ENCODE results near the gene LIF. TPM values are rescaled to one million over a fixed set of nuclear protein-coding genes. Genes with fewer than 3 reads are reported as not detected.
A peak's percentile ranks its signal among the peaks of the same experiment; 100 is the strongest.

The LIF gene
- total RNA-seq, 2 experiments from 2014 or later = 0.17 to 0.30 TPM

- intact Hi-C loops (cut with DNase I, micrococcal nuclease) = no loop called here
- H3K4me1 ChIP-seq (ENCODE audit: insufficient read depth, low read length) = peaks cover 52% of the 10 kb centered on the region
- H3K27me3 ChIP-seq (ENCODE audit: control insufficient read depth in 1 of 2, insufficient read depth in 2 of 2, low read length in 2 of 2) = no peaks in the 10 kb centered on the region
- no peak for ATAC-seq (ENCODE audit: poor library complexity)
- H3K4me3 ChIP-seq (ENCODE audit: low read length) = no peak overlapping the region
- Mint-ChIP-seq H3K9me3 (no peaks in the 10 kb centered on the region), H3K4me3 (no peak overlapping the region), H3K36me3 (ENCODE audit: low read depth) (peaks cover 25% of the 10 kb centered on the region), H3K4me1 (ENCODE audit: low read depth) (peaks cover 36% of the 10 kb centered on the region), H3K27me3 (no peaks in the 10 kb centered on the region), H3K27ac (no peak overlapping the region)
- H3K9me3 ChIP-seq (ENCODE audit: control insufficient read depth in 1 of 2, insufficient read depth in 1 of 2, low read length in 2 of 2) = no peaks in the 10 kb centered on the region
- H3K27ac ChIP-seq (ENCODE audit: low read depth in 1 of 2, low read length in 2 of 2) = no peak overlapping the region
- peaks cover 13% of the 10 kb centered on the region for H3K36me3 ChIP-seq (ENCODE audit: insufficient read depth, low read length)
- TF ChIP-seq CTCF (IDR thresholded peaks at IDR 0.05) = no peak
- ChIA-PET CTCF (interaction anchor here (1.4 kb wide), 1 partner anchor 104 kb away, joined by 4 read pairs; the partner anchor contains the start of gene RNF215), POLR2A (interaction anchor here (1.3 to 1.6 kb wide), 2 partner anchors 20 to 141 kb away, joined by 4 to 5 read pairs; no protein-coding TSS in a partner anchor)
- no peak for DNase-seq
Measured at GRCh38 chr22:30283342-30283741, 36.8 kb upstream of the LIF start.

GRCh38 chr22:30282616-30283046 is 36.1 kb upstream of the LIF start:
- ATAC-seq (ENCODE audit: poor library complexity) (no peak), DNase-seq (peak in 3 of 14 experiments; percentile 39 to 48 (median 43))
- POLR2A ChIA-PET = interaction anchor here (1.3 to 1.6 kb wide), 2 partner anchors 19 to 141 kb away, joined by 4 to 5 read pairs; no protein-coding TSS in a partner anchor
- Histone ChIP-seq H3K27ac (ENCODE audit: low read depth in 1 of 2, low read length in 2 of 2) (no peak overlapping the region), H3K4me3 (ENCODE audit: low read length) (no peak overlapping the region), H3K4me1 (ENCODE audit: insufficient read depth, low read length) (peaks cover 45% of the 10 kb centered on the region), H3K36me3 (ENCODE audit: insufficient read depth, low read length) (peaks cover 13% of the 10 kb centered on the region), H3K9me3 (ENCODE audit: control insufficient read depth in 1 of 2, insufficient read depth in 1 of 2, low read length in 2 of 2) (no peaks in the 10 kb centered on the region), H3K27me3 (ENCODE audit: control insufficient read depth in 1 of 2, insufficient read depth in 2 of 2, low read length in 2 of 2) (no peaks in the 10 kb centered on the region)
- no peaks in the 10 kb centered on the region for H3K27me3 Mint-ChIP-seq
- intact Hi-C loops (cut with DNase I, micrococcal nuclease) = no loop called here
- peaks cover 36% of the 10 kb centered on the region for H3K4me1 Mint-ChIP-seq (ENCODE audit: low read depth)
- H3K36me3 Mint-ChIP-seq (ENCODE audit: low read depth) = peaks cover 17% of the 10 kb centered on the region
- H3K9me3 Mint-ChIP-seq = no peaks in the 10 kb centered on the region
- CTCF ChIA-PET = interaction anchor here (1.4 kb wide), 1 partner anchor 105 kb away, joined by 4 read pairs; the partner anchor contains the start of gene RNF215
- no peak overlapping the region for H3K27ac Mint-ChIP-seq
- no peak for TF ChIP-seq CTCF (IDR thresholded peaks at IDR 0.05)
- no peak overlapping the region for H3K4me3 Mint-ChIP-seq

GRCh38 chr22:30280505-30280904 is 33.9 kb upstream of the LIF start:
- CTCF ChIA-PET = interaction anchor here (0.8 to 2.2 kb wide), 2 partner anchors 10 to 17 kb away, joined by 4 to 7 read pairs; no protein-coding TSS in a partner anchor
- H3K27ac Mint-ChIP-seq = no peak overlapping the region
- no peak overlapping the region for H3K4me3 ChIP-seq (ENCODE audit: low read length)
- no peak for TF ChIP-seq CTCF (IDR thresholded peaks at IDR 0.05)
- H3K27me3 Mint-ChIP-seq = no peaks in the 10 kb centered on the region
- peaks cover 8% of the 10 kb centered on the region for H3K36me3 ChIP-seq (ENCODE audit: insufficient read depth, low read length)
- H3K4me1 Mint-ChIP-seq (ENCODE audit: low read depth) = peaks cover 37% of the 10 kb centered on the region
- DNase-seq = no peak
- H3K27ac ChIP-seq (ENCODE audit: low read depth in 1 of 2, low read length in 2 of 2) = no peak overlapping the region
- POLR2A ChIA-PET = interaction anchor here (0.8 to 1.8 kb wide), 5 partner anchors 8 to 143 kb away, joined by 3 to 5 read pairs (median 3); partner anchors contain the start of genes CASTOR1, CCDC157, SF3A1 and TBC1D10A
- no peaks in the 10 kb centered on the region for H3K27me3 ChIP-seq (ENCODE audit: control insufficient read depth in 1 of 2, insufficient read depth in 2 of 2, low read length in 2 of 2)
- intact Hi-C loops (cut with DNase I, micrococcal nuclease) = no loop called here
- no peak for ATAC-seq (ENCODE audit: poor library complexity)
- no peaks in the 10 kb centered on the region for H3K9me3 Mint-ChIP-seq
- peaks cover 45% of the 10 kb centered on the region for H3K4me1 ChIP-seq (ENCODE audit: insufficient read depth, low read length)
- no peak overlapping the region for H3K4me3 Mint-ChIP-seq
- H3K36me3 Mint-ChIP-seq (ENCODE audit: low read depth) = peaks cover 12% of the 10 kb centered on the region
- H3K9me3 ChIP-seq (ENCODE audit: control insufficient read depth in 1 of 2, insufficient read depth in 1 of 2, low read length in 2 of 2) = no peaks in the 10 kb centered on the region

Data from CD4-positive, alpha-beta T cell (primary cell).